K562 (cell line): ENCODE results near the gene CTNS. TPM values are rescaled to one million over a fixed set of nuclear protein-coding genes. Genes with fewer than 3 reads are reported as not detected.

Experiments
- CTCFL ChIP-seq: IDR thresholded peaks from 2 replicates; pipeline ENCODE4 v1.6.1; 2011; ENCODE audit warnings: borderline replicate concordance, low read depth, mild to moderate bottlenecking, moderate library complexity, low read length; ENCODE audit not compliant: insufficient read depth, poor library complexity, severe bottlenecking
- IRF1 ChIP-seq: sonication (generic); formaldehyde crosslinking; IDR thresholded peaks from 2 replicates; pipeline ENCODE4 v1.8.0; 2022; ENCODE audit warnings: missing genetic modification reagents, mild to moderate bottlenecking, borderline replicate concordance
- NFATC3 ChIP-seq: fragments of 450-650 bp; IDR thresholded peaks from 2 replicates; pipeline ENCODE4 v1.6.1; 2017; ENCODE audit warnings: mild to moderate bottlenecking
- RREB1 ChIP-seq: fragments of 250-450 bp; sonication (Bioruptor Pico); IDR thresholded peaks from 2 replicates; pipeline ENCODE4 v1.4.0; 2020
- SRF ChIP-seq, 2 experiments: fragments of 250-450, 450-650 bp in 1 of 2; sonication (Bioruptor Pico) in 1 of 2; sonication (generic) in 1 of 2; formaldehyde crosslinking; IDR thresholded peaks; 2 replicates each; pipeline versions ENCODE4 v1.5.0 to v1.5.1; 2020 to 2022; ENCODE audit warnings: mild to moderate bottlenecking in 1 of 2, missing genetic modification reagents in 1 of 2
- SUPT5H ChIP-seq: fragments of 450-650 bp; IDR thresholded peaks from 2 replicates; pipeline ENCODE4 v1.6.1; 2016
- TBL1XR1 ChIP-seq, 2 experiments: IDR thresholded peaks; 2 replicates each; pipeline ENCODE4 v1.6.1; 2012; ENCODE audit warnings: improper control_type of control experiment in 2 of 2, low read length in 2 of 2, mild to moderate bottlenecking in 1 of 2
- TEAD1 ChIP-seq, 2 experiments: fragments of 450-650 bp in 1 of 2; sonication (generic) in 1 of 2; formaldehyde crosslinking; IDR thresholded peaks; 2 replicates each; pipeline versions ENCODE4 v1.4.0 to v1.8.0; 2020 to 2022; ENCODE audit warnings: mild to moderate bottlenecking in 2 of 2, missing genetic modification reagents in 1 of 2
- XRCC3 ChIP-seq: fragments of 450-650 bp; IDR thresholded peaks from 2 replicates; pipeline ENCODE4 v1.6.1; 2017; ENCODE audit warnings: mild to moderate bottlenecking, moderate library complexity
- ZNF316 ChIP-seq: fragments of 450-650 bp; IDR thresholded peaks from 2 replicates; pipeline ENCODE4 v1.6.1; 2016
- polyA plus RNA-seq, 8 experiments: library from polyadenylated mRNA; depleted of rRNA in 4 of 8; stranded (reverse) in 5 of 8; unstranded in 3 of 8; fragments of >200 nt; fragmentation: Nextera tagmentation in 2 of 8; fragmentation: Illumina TruSeq in 1 of 8; extraction: Ambion mirVana in 2 of 8; extraction: Trizol in 1 of 8; gene quantifications; 2 replicates each; pipeline versions ENCODE4 v1.2.1 to v1.2.3, GENCODE V29; 2011 to 2014; ENCODE audit warnings: inconsistent platforms in 1 of 8, missing spikeins in 1 of 8
- total RNA-seq, 7 experiments: library from RNA; depleted of rRNA in 6 of 7; stranded (reverse); fragments of >200 nt in 6 of 7; fragmentation: Illumina TruSeq in 2 of 7; extraction: Trizol in 2 of 7; gene quantifications; 2 replicates each; pipeline versions ENCODE4 v1.2.1 to v1.2.3, GENCODE V29; 2011 to 2021; ENCODE audit warnings: low replicate concordance in 1 of 7
- TF ChIP-seq, protein P1 (sequence below): fragments of 450-650 bp; formaldehyde crosslinking; IDR thresholded peaks from 2 replicates; pipeline ENCODE4 v1.4.0; 2020; ENCODE audit warnings: mild to moderate bottlenecking, moderate library complexity

CTNS gene
- total and polyA plus RNA-seq, 9 of the 15 experiments (the other 6 are each of a cell fraction or from before 2014, with no cell fraction given) = 0.66 to 8.4 (median 4.9) TPM

- TF ChIP-seq RREB1 (CRISPR knock-in tag) (no peak), SRF (CRISPR knock-in tag; IDR thresholded peaks at IDR 0.05) (peak in 1 of 2 experiments; percentile 87; a peak in 2 of 4 replicates), TBL1XR1 (IDR thresholded peaks at IDR 0.05; ENCODE audit: low read length in 2 of 2) (no peak), IRF1 (CRISPR knock-in tag) (no peak), CTCFL (no peak), XRCC3 (no peak), NFATC3 (no peak), SUPT5H (peak; percentile 64), ZNF316 (no peak), TEAD1 (CRISPR knock-in tag; IDR thresholded peaks at IDR 0.05) (peak in 1 of 2 experiments; percentile 77; a peak in 1 of 4 replicates)
- TF ChIP-seq, protein P1, sequence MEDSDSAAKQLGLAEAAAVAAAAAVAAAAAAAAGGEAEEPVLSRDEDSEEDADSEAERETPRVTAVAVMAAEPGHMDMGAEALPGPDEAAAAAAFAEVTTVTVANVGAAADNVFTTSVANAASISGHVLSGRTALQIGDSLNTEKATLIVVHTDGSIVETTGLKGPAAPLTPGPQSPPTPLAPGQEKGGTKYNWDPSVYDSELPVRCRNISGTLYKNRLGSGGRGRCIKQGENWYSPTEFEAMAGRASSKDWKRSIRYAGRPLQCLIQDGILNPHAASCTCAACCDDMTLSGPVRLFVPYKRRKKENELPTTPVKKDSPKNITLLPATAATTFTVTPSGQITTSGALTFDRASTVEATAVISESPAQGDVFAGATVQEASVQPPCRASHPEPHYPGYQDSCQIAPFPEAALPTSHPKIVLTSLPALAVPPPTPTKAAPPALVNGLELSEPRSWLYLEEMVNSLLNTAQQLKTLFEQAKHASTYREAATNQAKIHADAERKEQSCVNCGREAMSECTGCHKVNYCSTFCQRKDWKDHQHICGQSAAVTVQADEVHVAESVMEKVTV (CRISPR knock-in tag) = no peak
Observed at GRCh38 chr17:3636154-3636907, at the start of gene CTNS, which contains the start of gene SHPK (continued).
